ENCODE data around the gene SCUBE2.

The SCUBE2 gene

GRCh38 chr11:9059406-9059805, 32.0 kb downstream of the SCUBE2 start:
- no peaks in the 10 kb centered on the region for H3K27me3 ChIP-seq (ENCODE audit: insufficient read depth, low read length)
- H3K79me2 ChIP-seq (ENCODE audit: control insufficient read depth, insufficient read depth, low read length, unreplicated experiment) = no peaks in the 10 kb centered on the region
- H3K27ac ChIP-seq (ENCODE audit: low read depth, low read length) = no peak overlapping the region
- no peak overlapping the region for H2AFZ ChIP-seq (ENCODE audit: low read length, unreplicated experiment)
- no peaks in the 10 kb centered on the region for H3K4me1 ChIP-seq (ENCODE audit: control insufficient read depth, insufficient read depth, low read length, unreplicated experiment)
- H3K36me3 ChIP-seq (ENCODE audit: insufficient read depth, low read length) = no peaks in the 10 kb centered on the region
- no peak overlapping the region for H3K4me3 ChIP-seq (ENCODE audit: low read depth, low read length)

- H3K79me2 ChIP-seq (ENCODE audit: control insufficient read depth, insufficient read depth, low read length, unreplicated experiment) = no peaks in the 10 kb centered on the region
- H3K4me1 ChIP-seq (ENCODE audit: control insufficient read depth, insufficient read depth, low read length, unreplicated experiment) = peaks cover 4% of the 10 kb centered on the region
- no peaks in the 10 kb centered on the region for H3K27me3 ChIP-seq (ENCODE audit: insufficient read depth, low read length)
- H3K4me3 ChIP-seq (ENCODE audit: low read depth, low read length) = no peak overlapping the region
- H2AFZ ChIP-seq (ENCODE audit: low read length, unreplicated experiment) = no peak overlapping the region
- no peak overlapping the region for H3K27ac ChIP-seq (ENCODE audit: low read depth, low read length)
- no peaks in the 10 kb centered on the region for H3K36me3 ChIP-seq (ENCODE audit: insufficient read depth, low read length)
Observed at GRCh38 chr11:9057888-9058287, 33.5 kb downstream of the SCUBE2 start.

GRCh38 chr11:9057007-9057406, 34.4 kb downstream of the SCUBE2 start:
- no peak overlapping the region for H2AFZ ChIP-seq (ENCODE audit: low read length, unreplicated experiment)
- H3K36me3 ChIP-seq (ENCODE audit: insufficient read depth, low read length) = no peaks in the 10 kb centered on the region
- no peaks in the 10 kb centered on the region for H3K79me2 ChIP-seq (ENCODE audit: control insufficient read depth, insufficient read depth, low read length, unreplicated experiment)
- H3K27me3 ChIP-seq (ENCODE audit: insufficient read depth, low read length) = no peaks in the 10 kb centered on the region
- peaks cover 4% of the 10 kb centered on the region for H3K4me1 ChIP-seq (ENCODE audit: control insufficient read depth, insufficient read depth, low read length, unreplicated experiment)
- no peak overlapping the region for H3K4me3 ChIP-seq (ENCODE audit: low read depth, low read length)
- no peak overlapping the region for H3K27ac ChIP-seq (ENCODE audit: low read depth, low read length)

GRCh38 chr11:9056467-9056866, 34.9 kb downstream of the SCUBE2 start:
- H3K4me3 ChIP-seq (ENCODE audit: low read depth, low read length) = no peak overlapping the region
- peaks cover 4% of the 10 kb centered on the region for H3K4me1 ChIP-seq (ENCODE audit: control insufficient read depth, insufficient read depth, low read length, unreplicated experiment)
- H3K27me3 ChIP-seq (ENCODE audit: insufficient read depth, low read length) = no peaks in the 10 kb centered on the region
- H3K27ac ChIP-seq (ENCODE audit: low read depth, low read length) = no peak overlapping the region
- H2AFZ ChIP-seq (ENCODE audit: low read length, unreplicated experiment) = no peak overlapping the region
- H3K36me3 ChIP-seq (ENCODE audit: insufficient read depth, low read length) = no peaks in the 10 kb centered on the region
- no peaks in the 10 kb centered on the region for H3K79me2 ChIP-seq (ENCODE audit: control insufficient read depth, insufficient read depth, low read length, unreplicated experiment)

GRCh38 chr11:9053316-9054035, 37.9 kb downstream of the SCUBE2 start:
- H3K27me3 ChIP-seq (ENCODE audit: insufficient read depth, low read length) = no peaks in the 10 kb centered on the region
- H3K36me3 ChIP-seq (ENCODE audit: insufficient read depth, low read length) = no peaks in the 10 kb centered on the region
- no peak overlapping the region for H2AFZ ChIP-seq (ENCODE audit: low read length, unreplicated experiment)
- no peak overlapping the region for H3K27ac ChIP-seq (ENCODE audit: low read depth, low read length)
- H3K4me1 ChIP-seq (ENCODE audit: control insufficient read depth, insufficient read depth, low read length, unreplicated experiment) = peaks cover 4% of the 10 kb centered on the region
- no peaks in the 10 kb centered on the region for H3K79me2 ChIP-seq (ENCODE audit: control insufficient read depth, insufficient read depth, low read length, unreplicated experiment)
- no peak overlapping the region for H3K4me3 ChIP-seq (ENCODE audit: low read depth, low read length)

GRCh38 chr11:9052316-9052715, 39.1 kb downstream of the SCUBE2 start:
- Histone ChIP-seq H3K4me3 (ENCODE audit: low read depth, low read length) (no peak overlapping the region), H2AFZ (ENCODE audit: low read length, unreplicated experiment) (no peak overlapping the region), H3K36me3 (ENCODE audit: insufficient read depth, low read length) (no peaks in the 10 kb centered on the region), H3K27ac (ENCODE audit: low read depth, low read length) (no peak overlapping the region), H3K27me3 (ENCODE audit: insufficient read depth, low read length) (no peaks in the 10 kb centered on the region), H3K79me2 (ENCODE audit: control insufficient read depth, insufficient read depth, low read length, unreplicated experiment) (no peaks in the 10 kb centered on the region), H3K4me1 (ENCODE audit: control insufficient read depth, insufficient read depth, low read length, unreplicated experiment) (peaks cover 4% of the 10 kb centered on the region)

- Histone ChIP-seq H3K4me3 (ENCODE audit: low read depth, low read length) (no peak overlapping the region), H3K79me2 (ENCODE audit: control insufficient read depth, insufficient read depth, low read length, unreplicated experiment) (no peaks in the 10 kb centered on the region), H3K27ac (ENCODE audit: low read depth, low read length) (no peak overlapping the region), H3K27me3 (ENCODE audit: insufficient read depth, low read length) (no peaks in the 10 kb centered on the region), H3K4me1 (ENCODE audit: control insufficient read depth, insufficient read depth, low read length, unreplicated experiment) (peaks cover 4% of the 10 kb centered on the region), H2AFZ (ENCODE audit: low read length, unreplicated experiment) (no peak overlapping the region), H3K36me3 (ENCODE audit: insufficient read depth, low read length) (no peaks in the 10 kb centered on the region)
Observed at GRCh38 chr11:9049959-9050358, 41.4 kb downstream of the SCUBE2 start.

- Histone ChIP-seq H3K36me3 (ENCODE audit: insufficient read depth, low read length) (no peaks in the 10 kb centered on the region), H3K4me1 (ENCODE audit: control insufficient read depth, insufficient read depth, low read length, unreplicated experiment) (no peaks in the 10 kb centered on the region), H3K4me3 (ENCODE audit: low read depth, low read length) (no peak overlapping the region), H2AFZ (ENCODE audit: low read length, unreplicated experiment) (no peak overlapping the region), H3K27me3 (ENCODE audit: insufficient read depth, low read length) (no peaks in the 10 kb centered on the region), H3K79me2 (ENCODE audit: control insufficient read depth, insufficient read depth, low read length, unreplicated experiment) (no peaks in the 10 kb centered on the region), H3K27ac (ENCODE audit: low read depth, low read length) (no peak overlapping the region)
Observed at GRCh38 chr11:9047964-9048523, 43.4 kb downstream of the SCUBE2 start.

- Histone ChIP-seq H3K36me3 (ENCODE audit: insufficient read depth, low read length) (no peaks in the 10 kb centered on the region), H3K79me2 (ENCODE audit: control insufficient read depth, insufficient read depth, low read length, unreplicated experiment) (no peaks in the 10 kb centered on the region), H2AFZ (ENCODE audit: low read length, unreplicated experiment) (no peak overlapping the region), H3K27ac (ENCODE audit: low read depth, low read length) (no peak overlapping the region), H3K27me3 (ENCODE audit: insufficient read depth, low read length) (no peaks in the 10 kb centered on the region; the same call in 1 of the 2 replicates), H3K4me1 (ENCODE audit: control insufficient read depth, insufficient read depth, low read length, unreplicated experiment) (no peaks in the 10 kb centered on the region), H3K4me3 (ENCODE audit: low read depth, low read length) (no peak overlapping the region)
Observed at GRCh38 chr11:9046481-9046880, 44.9 kb downstream of the SCUBE2 start.

GRCh38 chr11:9042488-9042887, 48.9 kb downstream of the SCUBE2 start:
- Histone ChIP-seq H3K79me2 (ENCODE audit: control insufficient read depth, insufficient read depth, low read length, unreplicated experiment) (no peaks in the 10 kb centered on the region), H3K27ac (ENCODE audit: low read depth, low read length) (no peak overlapping the region), H3K36me3 (ENCODE audit: insufficient read depth, low read length) (no peaks in the 10 kb centered on the region), H2AFZ (ENCODE audit: low read length, unreplicated experiment) (no peak overlapping the region), H3K27me3 (ENCODE audit: insufficient read depth, low read length) (no peaks in the 10 kb centered on the region; the same call in 1 of the 2 replicates), H3K4me3 (ENCODE audit: low read depth, low read length) (no peak overlapping the region), H3K4me1 (ENCODE audit: control insufficient read depth, insufficient read depth, low read length, unreplicated experiment) (no peaks in the 10 kb centered on the region)

- Histone ChIP-seq H2AFZ (ENCODE audit: low read length, unreplicated experiment) (no peak overlapping the region), H3K4me3 (ENCODE audit: low read depth, low read length) (no peak overlapping the region), H3K36me3 (ENCODE audit: insufficient read depth, low read length) (no peaks in the 10 kb centered on the region)
Observed at GRCh38 chr11:9041747-9042146, 49.7 kb downstream of the SCUBE2 start.

More at GRCh38 chr11:9041747-9042146, 49.7 kb downstream of the SCUBE2 start:
- no peaks in the 10 kb centered on the region for H3K4me1 ChIP-seq (ENCODE audit: control insufficient read depth, insufficient read depth, low read length, unreplicated experiment)
- no peak overlapping the region for H3K27ac ChIP-seq (ENCODE audit: low read depth, low read length)
- no peaks in the 10 kb centered on the region for H3K79me2 ChIP-seq (ENCODE audit: control insufficient read depth, insufficient read depth, low read length, unreplicated experiment)
- H3K27me3 ChIP-seq (ENCODE audit: insufficient read depth, low read length) = no peaks in the 10 kb centered on the region; the same call in 1 of the 2 replicates

Measured in ACC112 (cell line).